ENCODE results near the gene SOX13. TPM values are rescaled to one million over a fixed set of nuclear protein-coding genes. Genes with fewer than 3 reads are reported as not detected.

Gene SOX13
- total and polyA plus RNA-seq, 2 of the 4 experiments (the other 2 are of a cell fraction): 0.54 to 3.5 TPM

DNA sequence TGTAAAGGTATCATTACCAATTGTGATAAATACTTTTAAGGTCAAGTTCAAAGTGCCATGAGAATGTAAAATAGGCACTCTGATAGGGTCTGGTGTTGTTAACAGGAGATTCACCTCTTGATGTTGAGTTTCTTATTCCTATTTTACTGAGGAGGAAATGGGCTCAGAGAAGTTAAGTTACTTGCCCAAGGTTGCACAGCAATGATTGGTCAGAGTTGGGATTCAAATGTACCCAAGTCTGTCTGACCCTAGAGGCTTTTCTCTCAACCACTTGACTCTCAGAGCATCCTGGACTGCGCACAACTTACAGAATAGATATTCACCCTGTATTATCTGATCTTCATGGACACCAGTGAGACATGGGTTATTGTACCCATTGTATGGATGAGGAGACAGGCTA lies 33.9 kb downstream of the SOX13 start:
- in situ Hi-C loops (cut with MboI; ENCODE audit: low sequenced_read_pairs) (no loop called here), dilution Hi-C loops (cut with HindIII; ENCODE audit: low sequenced_read_pairs, unreplicated experiment) (no loop called here), intact Hi-C loops (cut with micrococcal nuclease) (no loop called here)
- Histone ChIP-seq H3K9me1 (ENCODE audit: insufficient read depth, low read length) (peaks cover 3% of the 10 kb centered on the region; the same call in 1 of the 2 replicates), H3K36me3 (ENCODE audit: control insufficient read depth, insufficient read depth, low read length) (no peaks in the 10 kb centered on the region), H2AK9ac (replicated peaks; ENCODE audit: low read depth, low read length, poor library complexity) (no peak overlapping the region), H3K4me1 (ENCODE audit: control insufficient read depth, insufficient read depth, low read length) (peaks cover 8% of the 10 kb centered on the region; the same call in 1 of the 2 replicates), H3K4me3 (ENCODE audit: insufficient read depth, low read depth, low read length) (no peak overlapping the region), H3K27me3 (ENCODE audit: control insufficient read depth, insufficient read depth, low read length) (no peaks in the 10 kb centered on the region), H3K79me1 (ENCODE audit: low read depth in 1 of 2, low read length in 2 of 2) (peaks cover 0 to 8% of the 10 kb centered on the region in 2 experiments; a peak in 2 of 4 replicates), H2AFZ (replicated peaks; ENCODE audit: low read length, poor library complexity) (no peak overlapping the region), H3K14ac (replicated peaks; ENCODE audit: low read depth, low read length) (no peak overlapping the region), H3K9ac (ENCODE audit: low read depth, low read length) (no peak overlapping the region), H3K27ac (ENCODE audit: insufficient read depth, low read length) (no peak overlapping the region), H3K18ac (ENCODE audit: low read depth, low read length) (no peak overlapping the region), H3K9me3 (ENCODE audit: control insufficient read depth, insufficient read depth, low read length) (no peaks in the 10 kb centered on the region), H3K4me2 (ENCODE audit: low read depth, low read length) (no peak overlapping the region), H2AK5ac (ENCODE audit: low read depth, low read length) (no peak overlapping the region), H4K8ac (ENCODE audit: low read depth in 2 of 2, low read length in 2 of 2) (no peak overlapping the region), H2BK15ac (ENCODE audit: low read depth, low read length) (no peak overlapping the region), H2BK5ac (ENCODE audit: low read depth, low read length, poor library complexity, severe bottlenecking) (no peak overlapping the region), H3K23ac (ENCODE audit: low read depth, low read length) (no peak overlapping the region), H3K4ac (ENCODE audit: low read depth, low read length) (no peak overlapping the region), H4K5ac (ENCODE audit: low read depth, low read length) (no peak overlapping the region), H4K91ac (ENCODE audit: insufficient read depth, low read depth, low read length) (no peak overlapping the region), H2BK120ac (ENCODE audit: low read depth, low read length) (no peak overlapping the region), H4K20me1 (ENCODE audit: insufficient read depth, low read length) (no peaks in the 10 kb centered on the region; the same call in 1 of the 2 replicates), H2BK20ac (ENCODE audit: low read depth, low read length) (no peak overlapping the region), H3K56ac (ENCODE audit: extremely low read depth, insufficient read depth, low read length) (no peak overlapping the region)
- TF ChIP-seq, protein P1, sequence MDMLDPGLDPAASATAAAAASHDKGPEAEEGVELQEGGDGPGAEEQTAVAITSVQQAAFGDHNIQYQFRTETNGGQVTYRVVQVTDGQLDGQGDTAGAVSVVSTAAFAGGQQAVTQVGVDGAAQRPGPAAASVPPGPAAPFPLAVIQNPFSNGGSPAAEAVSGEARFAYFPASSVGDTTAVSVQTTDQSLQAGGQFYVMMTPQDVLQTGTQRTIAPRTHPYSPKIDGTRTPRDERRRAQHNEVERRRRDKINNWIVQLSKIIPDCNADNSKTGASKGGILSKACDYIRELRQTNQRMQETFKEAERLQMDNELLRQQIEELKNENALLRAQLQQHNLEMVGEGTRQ (IDR thresholded peaks at IDR 0.05; ENCODE audit: low read depth, low read length): no peak
- TF ChIP-seq, protein P2, sequence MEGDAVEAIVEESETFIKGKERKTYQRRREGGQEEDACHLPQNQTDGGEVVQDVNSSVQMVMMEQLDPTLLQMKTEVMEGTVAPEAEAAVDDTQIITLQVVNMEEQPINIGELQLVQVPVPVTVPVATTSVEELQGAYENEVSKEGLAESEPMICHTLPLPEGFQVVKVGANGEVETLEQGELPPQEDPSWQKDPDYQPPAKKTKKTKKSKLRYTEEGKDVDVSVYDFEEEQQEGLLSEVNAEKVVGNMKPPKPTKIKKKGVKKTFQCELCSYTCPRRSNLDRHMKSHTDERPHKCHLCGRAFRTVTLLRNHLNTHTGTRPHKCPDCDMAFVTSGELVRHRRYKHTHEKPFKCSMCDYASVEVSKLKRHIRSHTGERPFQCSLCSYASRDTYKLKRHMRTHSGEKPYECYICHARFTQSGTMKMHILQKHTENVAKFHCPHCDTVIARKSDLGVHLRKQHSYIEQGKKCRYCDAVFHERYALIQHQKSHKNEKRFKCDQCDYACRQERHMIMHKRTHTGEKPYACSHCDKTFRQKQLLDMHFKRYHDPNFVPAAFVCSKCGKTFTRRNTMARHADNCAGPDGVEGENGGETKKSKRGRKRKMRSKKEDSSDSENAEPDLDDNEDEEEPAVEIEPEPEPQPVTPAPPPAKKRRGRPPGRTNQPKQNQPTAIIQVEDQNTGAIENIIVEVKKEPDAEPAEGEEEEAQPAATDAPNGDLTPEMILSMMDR (conservative IDR thresholded peaks at IDR 0.05; ENCODE audit: low read depth, low read length): no peak
- TF ChIP-seq, protein P3, sequence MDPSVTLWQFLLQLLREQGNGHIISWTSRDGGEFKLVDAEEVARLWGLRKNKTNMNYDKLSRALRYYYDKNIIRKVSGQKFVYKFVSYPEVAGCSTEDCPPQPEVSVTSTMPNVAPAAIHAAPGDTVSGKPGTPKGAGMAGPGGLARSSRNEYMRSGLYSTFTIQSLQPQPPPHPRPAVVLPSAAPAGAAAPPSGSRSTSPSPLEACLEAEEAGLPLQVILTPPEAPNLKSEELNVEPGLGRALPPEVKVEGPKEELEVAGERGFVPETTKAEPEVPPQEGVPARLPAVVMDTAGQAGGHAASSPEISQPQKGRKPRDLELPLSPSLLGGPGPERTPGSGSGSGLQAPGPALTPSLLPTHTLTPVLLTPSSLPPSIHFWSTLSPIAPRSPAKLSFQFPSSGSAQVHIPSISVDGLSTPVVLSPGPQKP (IDR thresholded peaks at IDR 0.05; ENCODE audit: borderline replicate concordance, low read depth, low read length): no peak
- TF ChIP-seq MAZ (IDR thresholded peaks at IDR 0.05; ENCODE audit: borderline replicate concordance, low read depth, low read length): no peak
- no peak for TF ChIP-seq MAFK (IDR thresholded peaks at IDR 0.05; ENCODE audit: low read depth, low read length)
- no peak for TF ChIP-seq RAD21 (IDR thresholded peaks at IDR 0.05; ENCODE audit: low read length)
- no peak for TF ChIP-seq CHD1 (IDR thresholded peaks at IDR 0.05; ENCODE audit: low read depth, low read length)
- no peak for TF ChIP-seq BHLHE40 (IDR thresholded peaks at IDR 0.05; ENCODE audit: low read depth, low read length)
- TF ChIP-seq RCOR1 (IDR thresholded peaks at IDR 0.05; ENCODE audit: insufficient replicate concordance, low read length): no peak
- TF ChIP-seq POLR2A (IDR thresholded peaks at IDR 0.05; ENCODE audit: low read depth, low read length): no peak
- TF ChIP-seq NFE2L2 (IDR thresholded peaks at IDR 0.05; ENCODE audit: low read depth, low read length): no peak
- TF ChIP-seq RFX5 (IDR thresholded peaks at IDR 0.05; ENCODE audit: low read depth, low read length): no peak
- no peak for TF ChIP-seq FOS (IDR thresholded peaks at IDR 0.05; ENCODE audit: low read depth, low read length)
- TF ChIP-seq CEBPB (IDR thresholded peaks at IDR 0.05; ENCODE audit: low read depth, low read length): no peak
- TF ChIP-seq SMC3 (IDR thresholded peaks at IDR 0.05; ENCODE audit: low read depth, low read length): no peak
- no peak for TF ChIP-seq MXI1 (IDR thresholded peaks at IDR 0.05; ENCODE audit: borderline replicate concordance, low read depth, low read length)
- no CpG with 5 or more reads among the region's 1 CpG for WGBS, 2 experiments (ENCODE audit: extremely low coverage in 2 of 2, insufficient read length in 1 of 2)
- POLR2A ChIA-PET (ENCODE audit: unreplicated experiment): no interaction called here
- CTCF ChIA-PET: no interaction called here
- no TSS peak for BruUV-seq (replicated peaks)
- no peak for ATAC-seq (ENCODE audit: low read depth)
- no peak for DNase-seq
